Fibroblast of lung (primary cell): ENCODE results near the gene IL10RB. TPM values are rescaled to one million over a fixed set of nuclear protein-coding genes. Genes with fewer than 3 reads are reported as not detected.
"Not testable (repeated sequence)": the region's sequence is repeated elsewhere in the genome, so short reads cannot be mapped to it uniquely, and the experiment has no call there.

Source experiments
- DNase-seq, 2 donors: peaks; one replicate each; pipeline versions ENCODE4 v3.0.0 to v3.0.0-alpha.2; 2010; ENCODE audit warnings: low read depth in 2 of 2
- H2AFZ ChIP-seq: 2 replicates; pipeline ENCODE4 v1.5.1; 2012; ENCODE audit warnings: low read length, control low read depth, inconsistent platforms
- H3K27ac ChIP-seq: 2 replicates; pipeline ENCODE4 v1.5.1; 2011; ENCODE audit warnings: low read length, control low read depth; ENCODE audit not compliant: insufficient read depth
- H3K27me3 ChIP-seq: 2 replicates; pipeline ENCODE4 v1.5.1; 2011; ENCODE audit warnings: mild to moderate bottlenecking, low read length; ENCODE audit not compliant: control insufficient read depth, insufficient read depth
- H3K36me3 ChIP-seq: 2 replicates; pipeline ENCODE4 v1.5.1; 2011; ENCODE audit warnings: low read length; ENCODE audit not compliant: control insufficient read depth, insufficient read depth
- H3K4me1 ChIP-seq: 2 replicates; pipeline ENCODE4 v1.5.1; 2011; ENCODE audit warnings: low read length; ENCODE audit not compliant: control insufficient read depth, insufficient read depth; ENCODE audit errors: extremely low read depth
- H3K4me2 ChIP-seq: 2 replicates; pipeline ENCODE4 v1.5.1; 2011; ENCODE audit warnings: low read length, control low read depth; ENCODE audit not compliant: insufficient read depth; ENCODE audit errors: extremely low read depth
- H3K4me3 ChIP-seq, 4 experiments: fragments of 200-600 bp in 1 of 4; sonication (generic) in 1 of 4; replicated peaks in 1 of 4; 2 replicates each; pipeline ENCODE4 v1.5.1; 2011 to 2016; ENCODE audit warnings: low read length in 4 of 4, low read depth in 3 of 4, mild to moderate bottlenecking in 3 of 4, control low read depth in 2 of 4, inconsistent platforms in 1 of 4, mixed read lengths in 1 of 4; ENCODE audit not compliant: insufficient read depth in 1 of 4; ENCODE audit errors: control extremely low read depth in 1 of 4
- H3K79me2 ChIP-seq: 2 replicates; pipeline ENCODE4 v1.5.1; 2012; ENCODE audit warnings: mild to moderate bottlenecking, low read length, inconsistent platforms; ENCODE audit not compliant: control insufficient read depth, insufficient read depth
- H3K9ac ChIP-seq: 2 replicates; pipeline ENCODE4 v1.5.1; 2011; ENCODE audit warnings: mild to moderate bottlenecking, low read length, control low read depth; ENCODE audit not compliant: insufficient read depth
- H3K9me3 ChIP-seq: 2 replicates; pipeline ENCODE4 v1.5.1; 2012; ENCODE audit warnings: low read depth, low read length; ENCODE audit not compliant: control insufficient read depth, insufficient read depth
- H4K20me1 ChIP-seq: 2 replicates; pipeline ENCODE4 v1.5.1; 2011; ENCODE audit warnings: low read length; ENCODE audit not compliant: control insufficient read depth, insufficient read depth; ENCODE audit errors: extremely low read depth
- EZH2 ChIP-seq: IDR thresholded peaks from 2 replicates; pipeline ENCODE4 v1.5.1; 2012; ENCODE audit warnings: low read length, control low read depth, mild to moderate bottlenecking; ENCODE audit errors: missing control alignments
- polyA plus RNA-seq, 2 donors: library from polyadenylated mRNA; depleted of rRNA in 1 of 2; stranded (reverse) in 1 of 2; unstranded in 1 of 2; fragments of >200 nt; gene quantifications; 2 replicates each; pipeline ENCODE4 v1.2.1, GENCODE V29; 2011 to 2012; ENCODE audit warnings: missing spikeins in 1 of 2
- total RNA-seq: library from RNA; depleted of rRNA; stranded (reverse); fragments of >200 nt; gene quantifications from 2 replicates; pipeline ENCODE4 v1.2.1, GENCODE V29; 2014
- TF ChIP-seq, protein P1 (sequence below), 2 donors: IDR thresholded peaks in 1 of 2; conservative IDR thresholded peaks in 1 of 2; 1 replicate in 1 of 2; 2 replicates in 1 of 2; pipeline ENCODE4 v1.5.1; 2011 to 2012; ENCODE audit warnings: low read length in 2 of 2, control low read depth in 1 of 2, inconsistent platforms in 1 of 2, low read depth in 1 of 2, mild to moderate bottlenecking in 1 of 2

The IL10RB gene
- total and polyA plus RNA-seq, 2 donors (not counting 1 experiment from before 2014, with no cell fraction given), result 56.2 to 64.1 TPM

DNA sequence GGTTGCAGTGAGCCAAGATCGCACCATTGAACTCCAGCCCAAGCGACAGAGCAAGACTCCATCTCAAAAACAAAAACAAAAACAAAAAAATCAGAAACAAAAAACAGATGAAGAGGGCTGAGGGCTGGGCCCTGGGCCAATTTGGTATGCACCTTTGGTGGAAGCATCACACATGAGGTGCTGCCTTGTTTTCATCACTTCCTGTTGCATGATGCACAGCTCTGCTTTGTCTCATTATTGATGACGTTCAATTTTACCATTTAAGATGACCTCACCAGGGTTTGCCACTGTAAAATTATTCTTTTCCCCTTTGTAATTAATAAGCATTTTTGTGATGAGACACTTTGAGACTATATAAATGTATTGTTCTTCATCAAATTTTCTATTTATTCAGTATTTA lies 46.2 kb upstream of the IL10RB start:
- no peaks in the 10 kb centered on the region for H3K36me3 ChIP-seq
- no peak for TF ChIP-seq EZH2
- TF ChIP-seq, protein P1, sequence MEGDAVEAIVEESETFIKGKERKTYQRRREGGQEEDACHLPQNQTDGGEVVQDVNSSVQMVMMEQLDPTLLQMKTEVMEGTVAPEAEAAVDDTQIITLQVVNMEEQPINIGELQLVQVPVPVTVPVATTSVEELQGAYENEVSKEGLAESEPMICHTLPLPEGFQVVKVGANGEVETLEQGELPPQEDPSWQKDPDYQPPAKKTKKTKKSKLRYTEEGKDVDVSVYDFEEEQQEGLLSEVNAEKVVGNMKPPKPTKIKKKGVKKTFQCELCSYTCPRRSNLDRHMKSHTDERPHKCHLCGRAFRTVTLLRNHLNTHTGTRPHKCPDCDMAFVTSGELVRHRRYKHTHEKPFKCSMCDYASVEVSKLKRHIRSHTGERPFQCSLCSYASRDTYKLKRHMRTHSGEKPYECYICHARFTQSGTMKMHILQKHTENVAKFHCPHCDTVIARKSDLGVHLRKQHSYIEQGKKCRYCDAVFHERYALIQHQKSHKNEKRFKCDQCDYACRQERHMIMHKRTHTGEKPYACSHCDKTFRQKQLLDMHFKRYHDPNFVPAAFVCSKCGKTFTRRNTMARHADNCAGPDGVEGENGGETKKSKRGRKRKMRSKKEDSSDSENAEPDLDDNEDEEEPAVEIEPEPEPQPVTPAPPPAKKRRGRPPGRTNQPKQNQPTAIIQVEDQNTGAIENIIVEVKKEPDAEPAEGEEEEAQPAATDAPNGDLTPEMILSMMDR (conservative IDR thresholded peaks at IDR 0.05 in 1 of 2, IDR thresholded peaks at IDR 0.05 in 1 of 2; ENCODE audit: low read depth in 1 of 2, low read length in 2 of 2), result no peak
- no peaks in the 10 kb centered on the region for H3K79me2 ChIP-seq
- no peak overlapping the region for H3K9ac ChIP-seq
- H3K27me3 ChIP-seq, result peaks cover 4% of the 10 kb centered on the region
- H2AFZ ChIP-seq, result no peak overlapping the region
- no peak for DNase-seq
- no peak overlapping the region for H3K4me3 ChIP-seq
- no peaks in the 10 kb centered on the region for H3K4me1 ChIP-seq
- no peaks in the 10 kb centered on the region for H3K9me3 ChIP-seq
- no peak overlapping the region for H3K27ac ChIP-seq
- no peak overlapping the region for H3K4me2 ChIP-seq
- no peaks in the 10 kb centered on the region for H4K20me1 ChIP-seq

DNA sequence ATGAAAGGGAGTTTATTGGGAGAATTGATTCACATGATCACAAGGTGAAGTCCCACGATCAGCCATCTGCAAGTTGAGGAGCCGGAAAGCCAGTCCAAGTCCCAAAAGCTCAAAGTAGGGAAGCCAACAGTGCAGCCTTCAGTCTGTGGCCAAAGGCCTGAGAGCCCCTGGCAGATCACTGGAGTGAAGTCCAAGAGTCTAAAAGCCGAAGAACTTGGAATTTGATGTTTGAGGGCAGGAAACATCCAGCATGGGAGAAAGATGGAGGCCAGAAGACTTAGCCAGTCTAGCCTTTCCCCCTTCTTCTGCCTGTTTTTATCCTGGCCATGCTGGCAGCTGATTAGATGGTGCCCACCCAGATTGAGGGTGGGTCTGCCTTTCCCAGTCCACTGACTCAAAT lies 40.8 kb upstream of the IL10RB start:
- not testable (repeated sequence) for H3K4me3 ChIP-seq, H3K9ac ChIP-seq, H3K9me3 ChIP-seq, DNase-seq, H3K27me3 ChIP-seq, H3K79me2 ChIP-seq, H2AFZ ChIP-seq, H3K4me2 ChIP-seq, H3K36me3 ChIP-seq, H3K27ac ChIP-seq, H4K20me1 ChIP-seq, H3K4me1 ChIP-seq

DNA sequence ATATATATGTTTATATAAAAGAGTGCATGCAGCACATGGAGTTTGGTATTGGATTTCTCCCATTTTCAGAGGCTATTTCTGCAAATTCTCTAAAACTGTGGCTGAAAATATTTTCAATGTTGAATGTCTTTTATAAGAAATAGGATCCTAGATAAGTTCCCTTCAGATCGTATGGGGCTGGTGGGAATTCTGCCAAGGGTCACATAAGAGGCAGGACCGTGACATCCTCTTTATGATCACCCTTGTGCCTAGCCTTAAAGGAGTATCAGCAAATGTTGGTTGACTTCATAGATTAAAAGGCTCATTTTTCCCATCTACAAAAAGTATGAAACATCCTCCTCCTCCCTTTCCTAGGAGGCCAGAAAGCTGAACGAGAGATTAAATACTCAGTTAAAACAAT lies 37.7 kb upstream of the IL10RB start:
- Histone ChIP-seq H3K79me2 (no peaks in the 10 kb centered on the region), H4K20me1 (no peaks in the 10 kb centered on the region), H3K9ac (no peak overlapping the region), H3K4me3 (no peak overlapping the region), H3K4me1 (no peaks in the 10 kb centered on the region), H2AFZ (no peak overlapping the region), H3K4me2 (no peak overlapping the region), H3K36me3 (no peaks in the 10 kb centered on the region), H3K27ac (no peak overlapping the region), H3K9me3 (no peaks in the 10 kb centered on the region), H3K27me3 (peaks cover 4% of the 10 kb centered on the region)
- no peak for DNase-seq
- TF ChIP-seq, protein P1 (conservative IDR thresholded peaks at IDR 0.05 in 1 of 2, IDR thresholded peaks at IDR 0.05 in 1 of 2; ENCODE audit: low read depth in 1 of 2, low read length in 2 of 2), result no peak
- no peak for TF ChIP-seq EZH2
